HG03103 (cell line): ENCODE measurements around the gene JPT1.
"Not testable (repeated sequence)": the region's sequence is repeated elsewhere in the genome, so short reads cannot be mapped to it uniquely, and the experiment has no call there.

ENCODE experiments used
- ATAC-seq: cut with Tn5 transposase; IDR thresholded peaks from one replicate; pipeline ENCODE4 v1.9.1; 2021; ENCODE audit warnings: low read depth; ENCODE audit not compliant: unreplicated experiment

JPT1 gene

GRCh38 chr17:75131278-75132017 lies 22.9 kb downstream of the JPT1 start, which contains the start of gene NT5C:
Gene NT5C (minus strand): TSS chr17:75131742. CDS start chr17:75131707, 35 bp downstream.
- ATAC-seq, result peak; percentile 71

- ATAC-seq, result no peak
These were observed 23.6 kb downstream of the JPT1 start for GRCh38 chr17:75130632-75131277.

- no peak for ATAC-seq
These were observed 24.2 kb downstream of the JPT1 start for GRCh38 chr17:75130059-75130631.

GRCh38 chr17:75129576-75129975 lies 24.7 kb downstream of the JPT1 start:
- no peak for ATAC-seq

- no peak for ATAC-seq
These were observed 25.4 kb downstream of the JPT1 start for GRCh38 chr17:75128694-75129505.

GRCh38 chr17:75127936-75128335 lies 26.4 kb downstream of the JPT1 start:
- ATAC-seq, result not testable (repeated sequence)

- ATAC-seq, result no peak
These were observed 27.4 kb downstream of the JPT1 start for GRCh38 chr17:75126954-75127353.

- ATAC-seq, result no peak
These were observed 28.3 kb downstream of the JPT1 start for GRCh38 chr17:75125984-75126383.

GRCh38 chr17:75124819-75125162 lies 29.5 kb downstream of the JPT1 start:
- no peak for ATAC-seq

GRCh38 chr17:75124041-75124818 lies 30.1 kb downstream of the JPT1 start:
- no peak for ATAC-seq

- no peak for ATAC-seq
These were observed 36.0 kb downstream of the JPT1 start for GRCh38 chr17:75118307-75118706.

- ATAC-seq, result no peak
These were observed 37.6 kb downstream of the JPT1 start for GRCh38 chr17:75116737-75117136.

- ATAC-seq, result no peak
These were observed 38.8 kb downstream of the JPT1 start for GRCh38 chr17:75115555-75115954.

- no peak for ATAC-seq
These were observed 39.6 kb downstream of the JPT1 start for GRCh38 chr17:75114552-75115314.

- no peak for ATAC-seq
These were observed 40.3 kb downstream of the JPT1 start for GRCh38 chr17:75113798-75114551.

- ATAC-seq, result no peak
These were observed 42.5 kb downstream of the JPT1 start for GRCh38 chr17:75111777-75112335.

- no peak for ATAC-seq
These were observed 43.9 kb downstream of the JPT1 start for GRCh38 chr17:75110234-75110937.
